CD14-positive monocyte (primary cell): Measurements from ENCODE around the gene SIM1. TPM values are rescaled to one million over a fixed set of nuclear protein-coding genes. Genes with fewer than 3 reads are reported as not detected.

Experiments used
- DNase-seq, 3 donors: peaks; one replicate each; pipeline ENCODE4 v3.0.0-alpha.2; 2011 to 2022
- H2AFZ ChIP-seq: 2 replicates; pipeline ENCODE4 v1.6.0; 2012; ENCODE audit warnings: mild to moderate bottlenecking, low read depth, low read length, inconsistent platforms; ENCODE audit not compliant: insufficient read depth, poor library complexity, severe bottlenecking
- H3K27ac ChIP-seq, 2 donors: 1 replicate in 1 of 2; 2 replicates in 1 of 2; pipeline ENCODE4 v1.5.1; 2012 to 2013; ENCODE audit warnings: low read length in 2 of 2, control low read depth in 1 of 2, inconsistent platforms in 1 of 2, low read depth in 1 of 2, mild to moderate bottlenecking in 1 of 2
- H3K27me3 ChIP-seq, 2 donors: one replicate each; pipeline versions ENCODE4 v1.6.0 to v1.6.1; 2011 to 2013; ENCODE audit warnings: low read length in 2 of 2; ENCODE audit not compliant: control insufficient read depth in 2 of 2, insufficient read depth in 2 of 2
- H3K36me3 ChIP-seq, 2 donors: replicated peaks in 1 of 2; 1 replicate in 1 of 2; 2 replicates in 1 of 2; pipeline versions ENCODE4 v1.5.1 to v1.6.1; 2012 to 2013; ENCODE audit warnings: low read length in 2 of 2, control low read depth in 1 of 2, inconsistent platforms in 1 of 2, mild to moderate bottlenecking in 1 of 2; ENCODE audit not compliant: insufficient read depth in 2 of 2, control insufficient read depth in 1 of 2
- H3K4me1 ChIP-seq, 2 donors: 1 replicate in 1 of 2; 2 replicates in 1 of 2; pipeline versions ENCODE4 v1.5.1 to v1.6.1; 2012 to 2013; ENCODE audit warnings: low read length in 2 of 2, control low read depth in 1 of 2, inconsistent platforms in 1 of 2, mild to moderate bottlenecking in 1 of 2, moderate library complexity in 1 of 2; ENCODE audit not compliant: insufficient read depth in 2 of 2, control insufficient read depth in 1 of 2
- H3K4me2 ChIP-seq: replicated peaks from 2 replicates; pipeline ENCODE3; 2012; ENCODE audit warnings: low read length, moderate library complexity, mild to moderate bottlenecking; ENCODE audit not compliant: poor library complexity, severe bottlenecking; ENCODE audit errors: extremely low read depth
- H3K4me3 ChIP-seq, 3 experiments: fragments of 200-600 bp in 1 of 3; sonication (generic) in 1 of 3; replicated peaks in 1 of 3; 1 replicate in 2 of 3; 2 replicates in 1 of 3; pipeline ENCODE4 v1.5.1; 2011 to 2013; ENCODE audit warnings: low read length in 3 of 3, mild to moderate bottlenecking in 3 of 3, control low read depth in 2 of 3, low read depth in 2 of 3, inconsistent platforms in 1 of 3, moderate library complexity in 1 of 3
- H3K79me2 ChIP-seq: 2 replicates; pipeline ENCODE4 v1.6.0; 2012; ENCODE audit warnings: mild to moderate bottlenecking, control low read depth, inconsistent platforms, low read length, moderate library complexity; ENCODE audit not compliant: insufficient read depth
- H3K9ac ChIP-seq: 2 replicates; pipeline ENCODE4 v1.6.0; 2017; ENCODE audit warnings: low read length, mild to moderate bottlenecking; ENCODE audit not compliant: insufficient read depth, poor library complexity, severe bottlenecking
- H3K9me3 ChIP-seq, 2 donors: replicated peaks in 1 of 2; 1 replicate in 1 of 2; 2 replicates in 1 of 2; pipeline versions ENCODE4 v1.5.1 to v1.6.1; 2012 to 2013; ENCODE audit warnings: low read length in 2 of 2, control low read depth in 1 of 2; ENCODE audit not compliant: control insufficient read depth in 1 of 2, insufficient read depth in 1 of 2
- H4K20me1 ChIP-seq: 2 replicates; pipeline ENCODE4 v1.6.0; 2012; ENCODE audit warnings: mild to moderate bottlenecking, low read length, control low read depth, moderate library complexity; ENCODE audit not compliant: insufficient read depth
- H3K27ac Mint-ChIP-seq, 7 donors: one replicate each; pipeline ENCODE4 v1.8.0; 2020; ENCODE audit warnings: mild to moderate bottlenecking in 7 of 7, mixed read lengths in 7 of 7, moderate library complexity in 6 of 7, inconsistent platforms in 2 of 7
- H3K27me3 Mint-ChIP-seq, 3 donors: one replicate each; pipeline ENCODE4 v1.8.0; 2021 to 2022; ENCODE audit warnings: low read depth in 3 of 3, mild to moderate bottlenecking in 3 of 3, mixed read lengths in 3 of 3, moderate library complexity in 3 of 3, inconsistent platforms in 1 of 3
- H3K36me3 Mint-ChIP-seq, 2 donors: one replicate each; pipeline ENCODE4 v1.8.0; 2020; ENCODE audit warnings: mixed read lengths in 2 of 2, inconsistent platforms in 1 of 2, mild to moderate bottlenecking in 1 of 2
- H3K4me1 Mint-ChIP-seq: one replicate; pipeline ENCODE4 v1.8.0; 2020; ENCODE audit warnings: mild to moderate bottlenecking, mixed read lengths
- H3K4me3 Mint-ChIP-seq, 2 donors: one replicate each; pipeline ENCODE4 v1.8.0; 2020; ENCODE audit warnings: mild to moderate bottlenecking in 2 of 2, mixed read lengths in 2 of 2, moderate library complexity in 1 of 2
- H3K9me3 Mint-ChIP-seq, 7 donors: one replicate each; pipeline ENCODE4 v1.8.0; 2020 to 2022; ENCODE audit warnings: mixed read lengths in 7 of 7, mild to moderate bottlenecking in 6 of 7, moderate library complexity in 6 of 7, inconsistent platforms in 2 of 7
- WGBS: methylation state at CpG from one replicate; pipeline ENCODE4 v1.1.5; 2013; ENCODE audit warnings: missing lambda C conversion rate; ENCODE audit not compliant: insufficient coverage; 5-methylcytosine and 5-hydroxymethylcytosine counted together
- intact Hi-C, 2 donors: fragments of 100-400 bp; cut with micrococcal nuclease; formaldehyde crosslinking; loops; one replicate each; pipeline versions ENCODE4 v1.15.0 to v1.15.1; 2023
- polyA plus RNA-seq, 3 donors: library from polyadenylated mRNA; depleted of rRNA in 1 of 3; unstranded in 2 of 3; stranded (reverse) in 1 of 3; fragments of 300-500 nt in 2 of 3; fragments of >200 nt in 1 of 3; fragmentation: Illumina TruSeq in 2 of 3; gene quantifications; 1 replicate in 2 of 3; 2 replicates in 1 of 3; pipeline ENCODE4 v1.2.3, GENCODE V29; 2012 to 2021
- TF ChIP-seq, protein P1 (sequence below): fragments of 200-600 bp; IDR thresholded peaks from one replicate; pipeline ENCODE4 v1.8.0; 2022; ENCODE audit warnings: antibody characterized with exemption, mild to moderate bottlenecking

SIM1 gene
- polyA plus RNA-seq, 3 donors, result not detected

- no peak overlapping the region for H2AFZ ChIP-seq
- H3K27ac Mint-ChIP-seq, result no peak overlapping the region
- intact Hi-C loops, result no loop called here
- H3K79me2 ChIP-seq, result no peaks in the 10 kb centered on the region
- 91% methylated on average over 3 of the region's 3 CpGs for WGBS
- no peak for DNase-seq
- no peaks in the 10 kb centered on the region for H4K20me1 ChIP-seq
- H3K27me3 Mint-ChIP-seq, result peaks cover 0 to 2% (median 0%) of the 10 kb centered on the region in 3 donors
- no peak overlapping the region for H3K4me2 ChIP-seq
- H3K4me3 Mint-ChIP-seq, result no peak overlapping the region
- no peaks in the 10 kb centered on the region for H3K9me3 ChIP-seq
- no peaks in the 10 kb centered on the region for H3K36me3 Mint-ChIP-seq
- H3K4me1 Mint-ChIP-seq, result peaks cover 2% of the 10 kb centered on the region
- TF ChIP-seq, protein P1, sequence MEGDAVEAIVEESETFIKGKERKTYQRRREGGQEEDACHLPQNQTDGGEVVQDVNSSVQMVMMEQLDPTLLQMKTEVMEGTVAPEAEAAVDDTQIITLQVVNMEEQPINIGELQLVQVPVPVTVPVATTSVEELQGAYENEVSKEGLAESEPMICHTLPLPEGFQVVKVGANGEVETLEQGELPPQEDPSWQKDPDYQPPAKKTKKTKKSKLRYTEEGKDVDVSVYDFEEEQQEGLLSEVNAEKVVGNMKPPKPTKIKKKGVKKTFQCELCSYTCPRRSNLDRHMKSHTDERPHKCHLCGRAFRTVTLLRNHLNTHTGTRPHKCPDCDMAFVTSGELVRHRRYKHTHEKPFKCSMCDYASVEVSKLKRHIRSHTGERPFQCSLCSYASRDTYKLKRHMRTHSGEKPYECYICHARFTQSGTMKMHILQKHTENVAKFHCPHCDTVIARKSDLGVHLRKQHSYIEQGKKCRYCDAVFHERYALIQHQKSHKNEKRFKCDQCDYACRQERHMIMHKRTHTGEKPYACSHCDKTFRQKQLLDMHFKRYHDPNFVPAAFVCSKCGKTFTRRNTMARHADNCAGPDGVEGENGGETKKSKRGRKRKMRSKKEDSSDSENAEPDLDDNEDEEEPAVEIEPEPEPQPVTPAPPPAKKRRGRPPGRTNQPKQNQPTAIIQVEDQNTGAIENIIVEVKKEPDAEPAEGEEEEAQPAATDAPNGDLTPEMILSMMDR, result no peak
- no peaks in the 10 kb centered on the region for H3K4me1 ChIP-seq
- H3K9ac ChIP-seq, result no peak overlapping the region
- no peaks in the 10 kb centered on the region for H3K27me3 ChIP-seq
- no peak overlapping the region for H3K4me3 ChIP-seq
- H3K36me3 ChIP-seq, result no peaks in the 10 kb centered on the region
- peaks cover 0 to 5% (median 3%) of the 10 kb centered on the region in 7 donors for H3K9me3 Mint-ChIP-seq
- no peak overlapping the region for H3K27ac ChIP-seq
These were observed 115.4 kb downstream of the SIM1 start for GRCh38 chr6:100349366-100349765.

- Histone ChIP-seq H3K36me3 (no peaks in the 10 kb centered on the region), H3K4me3 (no peak overlapping the region), H3K79me2 (no peaks in the 10 kb centered on the region), H3K9ac (no peak overlapping the region), H3K9me3 (no peaks in the 10 kb centered on the region), H3K4me2 (no peak overlapping the region), H3K27ac (no peak overlapping the region), H2AFZ (no peak overlapping the region), H3K27me3 (no peaks in the 10 kb centered on the region), H3K4me1 (no peaks in the 10 kb centered on the region), H4K20me1 (no peaks in the 10 kb centered on the region)
- Mint-ChIP-seq H3K4me3 (no peak overlapping the region), H3K27ac (no peak overlapping the region), H3K9me3 (peaks cover 0 to 4% (median 2%) of the 10 kb centered on the region in 7 donors), H3K36me3 (no peaks in the 10 kb centered on the region), H3K4me1 (peaks cover 8% of the 10 kb centered on the region), H3K27me3 (peaks cover 0 to 2% (median 0%) of the 10 kb centered on the region in 3 donors)
- WGBS, result no CpG with 5 or more reads among the region's 4 CpGs
- intact Hi-C loops, result no loop called here
- TF ChIP-seq, protein P1, result no peak
- DNase-seq, result no peak
These were observed 116.7 kb downstream of the SIM1 start for GRCh38 chr6:100347901-100348550.
